Kidney epithelial cell (primary cell): ENCODE results near the gene VTI1A. TPM values are rescaled to one million over a fixed set of nuclear protein-coding genes. Genes with fewer than 3 reads are reported as not detected.

Experiments used
- DNase-seq: peaks from one replicate; pipeline ENCODE4 v3.0.0-alpha.2; 2010; ENCODE audit warnings: low read depth
- H3K27me3 ChIP-seq: 2 replicates; pipeline ENCODE4 v1.6.0; 2011; ENCODE audit warnings: low read length; ENCODE audit not compliant: control insufficient read depth, insufficient read depth
- H3K36me3 ChIP-seq: 2 replicates; pipeline ENCODE4 v1.5.1; 2011; ENCODE audit warnings: low read length; ENCODE audit not compliant: control insufficient read depth, insufficient read depth
- H3K4me3 ChIP-seq: 2 replicates; pipeline ENCODE4 v1.5.1; 2011; ENCODE audit warnings: low read depth, mild to moderate bottlenecking, control low read depth, low read length
- CTCF ChIP-seq: IDR thresholded peaks from 2 replicates; pipeline ENCODE4 v1.5.1; 2011; ENCODE audit warnings: mild to moderate bottlenecking, moderate library complexity, low read length, control low read depth, inconsistent platforms; ENCODE audit not compliant: insufficient read depth, poor library complexity, severe bottlenecking
- total RNA-seq: library from RNA; depleted of rRNA; stranded (reverse); fragments of >200 nt; gene quantifications from 2 replicates; pipeline ENCODE4 v1.2.3, GENCODE V29; 2015

VTI1A gene
- total RNA-seq, 1 donor from 2014 or later = 45.7 TPM

DNA sequence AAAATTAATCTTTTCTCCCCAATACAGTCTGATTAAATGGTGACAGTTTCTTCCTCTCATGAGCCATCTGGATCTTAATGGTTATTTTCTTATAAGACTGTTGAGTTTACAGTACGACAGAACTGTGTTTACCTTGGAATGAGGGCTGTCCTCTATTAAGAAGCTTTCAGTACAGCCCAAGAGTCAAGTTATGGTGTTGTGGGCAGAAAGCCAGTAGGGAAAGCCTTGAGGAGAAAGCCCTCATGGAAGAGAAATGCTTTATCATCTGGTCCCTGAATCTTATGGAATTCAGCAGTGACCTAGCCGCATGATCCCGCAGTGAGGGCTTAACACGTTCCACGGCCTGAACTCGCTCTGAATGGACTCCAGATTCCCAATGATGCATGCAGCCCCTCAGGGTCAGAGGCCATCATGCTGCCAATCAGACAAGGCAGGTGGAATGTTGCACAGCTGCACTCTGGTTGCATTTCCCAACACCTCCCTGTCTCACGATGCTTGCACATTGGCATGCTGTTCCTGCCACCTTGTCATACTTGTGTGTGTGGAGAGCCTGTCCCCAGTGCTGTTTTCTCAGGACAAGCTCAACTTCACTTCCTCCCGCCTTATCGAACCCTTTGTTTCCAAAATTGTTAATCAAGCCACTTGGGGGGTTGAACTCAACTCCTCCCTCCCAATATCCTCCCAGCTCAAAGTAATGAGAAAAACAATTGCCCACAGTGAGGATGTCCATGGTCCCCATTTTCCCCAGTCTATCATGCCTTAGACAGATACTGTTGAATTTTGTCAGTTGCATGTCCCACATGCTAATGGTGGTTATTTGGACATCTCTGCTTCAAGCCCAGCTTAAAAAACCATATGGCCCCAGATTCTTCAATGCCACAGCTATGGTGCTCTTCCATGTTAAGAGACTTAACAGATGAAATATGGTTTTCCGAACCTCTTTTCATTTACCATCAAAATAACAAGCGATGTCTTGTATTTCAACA, 291.9 kb downstream of the VTI1A start:
- no peak for DNase-seq
- no peak overlapping the region for H3K4me3 ChIP-seq
- H3K27me3 ChIP-seq = no peaks in the 10 kb centered on the region
- no peaks in the 10 kb centered on the region for H3K36me3 ChIP-seq
- no peak for TF ChIP-seq CTCF

- Histone ChIP-seq H3K36me3 (no peaks in the 10 kb centered on the region), H3K27me3 (no peaks in the 10 kb centered on the region), H3K4me3 (no peak overlapping the region)
- DNase-seq = no peak
- no peak for TF ChIP-seq CTCF
Observed at GRCh38 chr10:112739592-112740353, 292.8 kb downstream of the VTI1A start.

DNA sequence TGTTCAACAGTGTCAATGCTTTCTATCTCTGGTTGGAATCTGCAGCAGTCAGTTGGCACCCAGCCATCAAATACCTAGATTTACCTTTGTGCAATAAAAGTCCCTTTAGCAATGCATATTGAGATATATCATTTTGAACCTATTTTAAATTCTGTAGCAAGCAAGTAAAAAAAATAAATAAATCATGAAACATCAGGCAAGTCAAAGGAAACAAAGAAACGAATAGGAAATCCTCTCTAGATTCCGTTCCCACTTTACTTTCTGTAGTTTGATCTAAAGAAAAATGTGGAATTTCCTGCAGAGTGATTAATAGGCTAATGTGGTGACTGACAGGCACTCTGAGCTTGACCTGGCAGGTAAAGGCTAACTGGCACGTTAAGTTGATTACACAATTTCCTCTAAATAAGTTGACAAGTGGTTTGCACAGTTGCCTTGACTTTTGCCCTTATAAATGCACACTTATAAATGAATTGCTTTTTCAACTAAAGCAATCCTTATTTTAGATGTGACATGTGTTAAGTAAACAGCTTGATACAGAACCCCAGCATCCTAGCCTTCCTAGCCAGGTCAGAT, 294.9 kb downstream of the VTI1A start:
- Histone ChIP-seq H3K27me3 (no peaks in the 10 kb centered on the region), H3K36me3 (no peaks in the 10 kb centered on the region), H3K4me3 (no peak overlapping the region)
- no peak for TF ChIP-seq CTCF
- DNase-seq = no peak

GRCh38 chr10:112744181-112745096, 297.4 kb downstream of the VTI1A start:
- no peaks in the 10 kb centered on the region for H3K27me3 ChIP-seq
- no peak overlapping the region for H3K4me3 ChIP-seq
- DNase-seq = no peak
- H3K36me3 ChIP-seq = no peaks in the 10 kb centered on the region
- TF ChIP-seq CTCF = no peak

GRCh38 chr10:112746329-112746728, 299.3 kb downstream of the VTI1A start:
- Histone ChIP-seq H3K36me3 (no peaks in the 10 kb centered on the region), H3K27me3 (no peaks in the 10 kb centered on the region), H3K4me3 (no peak overlapping the region)
- TF ChIP-seq CTCF = no peak
- no peak for DNase-seq
